ENCODE data around the gene WDR75. TPM values are rescaled to one million over a fixed set of nuclear protein-coding genes. Genes with fewer than 3 reads are reported as not detected.

The WDR75 gene
- total RNA-seq, 2 experiments from 2014 or later, result 86.2 to 90.5 TPM

GRCh38 chr2:189485146-189485545, 43.9 kb downstream of the WDR75 start:
- Mint-ChIP-seq H3K9me3 (no peaks in the 10 kb centered on the region), H3K4me1 (ENCODE audit: low read depth) (no peaks in the 10 kb centered on the region), H3K27ac (no peak overlapping the region), H3K27me3 (peaks cover 2% of the 10 kb centered on the region), H3K4me3 (no peak overlapping the region), H3K36me3 (ENCODE audit: low read depth) (no peaks in the 10 kb centered on the region)
- no peak for TF ChIP-seq CTCF (IDR thresholded peaks at IDR 0.05)
- DNase-seq, result no peak
- POLR2A ChIA-PET, result no interaction called here
- CTCF ChIA-PET, result no interaction called here
- intact Hi-C loops (cut with micrococcal nuclease), result no loop called here
- ATAC-seq, result no peak

GRCh38 chr2:189486237-189486770, 45.0 kb downstream of the WDR75 start:
- no peaks in the 10 kb centered on the region for H3K9me3 Mint-ChIP-seq
- ChIA-PET CTCF (no interaction called here), POLR2A (no interaction called here)
- intact Hi-C loops (cut with micrococcal nuclease), result no loop called here
- H3K27me3 Mint-ChIP-seq, result peaks cover 7% of the 10 kb centered on the region
- H3K4me1 Mint-ChIP-seq (ENCODE audit: low read depth), result no peaks in the 10 kb centered on the region
- no peaks in the 10 kb centered on the region for H3K36me3 Mint-ChIP-seq (ENCODE audit: low read depth)
- no peak overlapping the region for H3K4me3 Mint-ChIP-seq
- H3K27ac Mint-ChIP-seq, result no peak overlapping the region
- no peak for ATAC-seq
- TF ChIP-seq CTCF (IDR thresholded peaks at IDR 0.05), result no peak
- DNase-seq, result no peak

DNA sequence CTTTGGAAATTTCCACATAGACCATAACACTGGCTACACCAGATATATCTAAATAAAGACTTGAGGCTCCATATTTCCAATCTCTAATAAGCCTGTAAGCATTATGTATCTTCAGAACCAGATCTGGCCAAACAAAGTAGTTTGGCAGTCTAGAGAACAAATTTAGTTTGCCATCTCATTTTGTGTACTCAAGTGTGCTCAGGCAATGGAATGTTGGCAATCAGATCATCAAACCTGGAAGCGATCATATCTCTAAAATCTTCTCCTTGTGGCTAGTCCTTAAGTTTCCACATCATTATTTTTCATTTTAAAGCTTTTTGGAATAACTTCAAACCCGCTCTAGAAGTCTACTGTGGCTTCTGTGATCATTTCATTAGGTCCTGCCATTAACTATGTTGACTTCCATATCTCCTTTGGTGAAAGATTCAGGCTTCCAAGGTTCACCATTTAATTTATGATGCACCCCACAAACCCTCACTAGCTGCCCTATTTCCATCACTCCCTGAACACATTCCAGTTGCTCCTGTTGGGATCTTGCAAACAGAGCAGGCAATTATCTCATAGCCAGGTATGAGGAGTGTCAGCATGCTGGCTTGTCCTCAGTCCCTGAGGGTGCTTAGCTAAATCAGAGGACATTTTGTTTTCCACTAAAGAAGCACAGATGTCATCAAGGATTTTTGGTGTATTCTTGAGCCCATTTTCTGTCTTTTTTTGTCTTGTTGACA, 46.2 kb downstream of the WDR75 start:
- ChIA-PET POLR2A (interaction anchor here (0.7 kb wide), 1 partner anchor 10 kb away, joined by 3 read pairs; no protein-coding TSS in a partner anchor), CTCF (no interaction called here)
- H3K36me3 Mint-ChIP-seq (ENCODE audit: low read depth), result no peaks in the 10 kb centered on the region
- peaks cover 10% of the 10 kb centered on the region for H3K27me3 Mint-ChIP-seq
- no peaks in the 10 kb centered on the region for H3K9me3 Mint-ChIP-seq
- ATAC-seq, result no peak
- intact Hi-C loops (cut with micrococcal nuclease), result no loop called here
- no peak overlapping the region for H3K4me3 Mint-ChIP-seq
- no peak overlapping the region for H3K27ac Mint-ChIP-seq
- DNase-seq, result no peak
- no peaks in the 10 kb centered on the region for H3K4me1 Mint-ChIP-seq (ENCODE audit: low read depth)
- no peak for TF ChIP-seq CTCF (IDR thresholded peaks at IDR 0.05)

DNA sequence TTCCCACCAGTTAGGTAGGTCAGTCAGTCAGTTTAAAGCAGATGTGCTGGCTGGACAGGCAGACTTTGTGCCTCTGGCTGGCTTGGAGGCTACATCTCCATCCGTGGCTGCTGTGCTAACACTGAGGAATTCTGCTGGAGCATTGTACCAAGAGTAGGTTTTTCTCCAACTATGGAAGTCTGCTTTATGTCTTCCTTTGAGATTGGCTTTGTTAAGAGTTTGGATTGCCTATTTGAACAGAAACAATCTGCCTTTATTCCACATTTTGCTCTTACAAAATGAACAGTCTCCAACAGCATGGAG, 46.7 kb downstream of the WDR75 start:
- DNase-seq (no peak), ATAC-seq (no peak)
- no peak overlapping the region for H3K27ac Mint-ChIP-seq
- H3K4me3 Mint-ChIP-seq, result no peak overlapping the region
- ChIA-PET CTCF (no interaction called here), POLR2A (no interaction called here)
- TF ChIP-seq CTCF (IDR thresholded peaks at IDR 0.05), result no peak
- H3K9me3 Mint-ChIP-seq, result no peaks in the 10 kb centered on the region
- H3K27me3 Mint-ChIP-seq, result peaks cover 12% of the 10 kb centered on the region
- intact Hi-C loops (cut with micrococcal nuclease), result no loop called here
- no peaks in the 10 kb centered on the region for H3K36me3 Mint-ChIP-seq (ENCODE audit: low read depth)
- H3K4me1 Mint-ChIP-seq (ENCODE audit: low read depth), result no peaks in the 10 kb centered on the region

- ChIA-PET POLR2A (interaction anchor here (1.0 kb wide), 1 partner anchor 21 kb away, joined by 4 read pairs; no protein-coding TSS in a partner anchor), CTCF (interaction anchor here (0.6 kb wide), 1 partner anchor 184 kb away, joined by 3 read pairs; no protein-coding TSS in a partner anchor)
- DNase-seq, result no peak
- Mint-ChIP-seq H3K36me3 (ENCODE audit: low read depth) (no peaks in the 10 kb centered on the region), H3K4me1 (ENCODE audit: low read depth) (no peaks in the 10 kb centered on the region), H3K27ac (no peak overlapping the region), H3K4me3 (no peak overlapping the region), H3K9me3 (peaks cover 5% of the 10 kb centered on the region), H3K27me3 (peaks cover 21% of the 10 kb centered on the region)
- intact Hi-C loops (cut with micrococcal nuclease), result no loop called here
- no peak for TF ChIP-seq CTCF (IDR thresholded peaks at IDR 0.05)
- ATAC-seq, result no peak
Measured at GRCh38 chr2:189492451-189492850, 51.2 kb downstream of the WDR75 start.

Data from activated CD8-positive, alpha-beta T cell treated with anti-CD3 and anti-CD28 coated beads for 36 hours (primary cell).